NCI-H146 treated with DMSO at 0.1 percent for 48 hours (cell line): Measurements from ENCODE around the gene ZNF511.

Source experiments
- DNase-seq: peaks from one replicate; lab custom pipeline; 2025; ENCODE audit not compliant: unreplicated experiment; lab: John Stamatoyannopoulos, UW

Gene ZNF511

DNA sequence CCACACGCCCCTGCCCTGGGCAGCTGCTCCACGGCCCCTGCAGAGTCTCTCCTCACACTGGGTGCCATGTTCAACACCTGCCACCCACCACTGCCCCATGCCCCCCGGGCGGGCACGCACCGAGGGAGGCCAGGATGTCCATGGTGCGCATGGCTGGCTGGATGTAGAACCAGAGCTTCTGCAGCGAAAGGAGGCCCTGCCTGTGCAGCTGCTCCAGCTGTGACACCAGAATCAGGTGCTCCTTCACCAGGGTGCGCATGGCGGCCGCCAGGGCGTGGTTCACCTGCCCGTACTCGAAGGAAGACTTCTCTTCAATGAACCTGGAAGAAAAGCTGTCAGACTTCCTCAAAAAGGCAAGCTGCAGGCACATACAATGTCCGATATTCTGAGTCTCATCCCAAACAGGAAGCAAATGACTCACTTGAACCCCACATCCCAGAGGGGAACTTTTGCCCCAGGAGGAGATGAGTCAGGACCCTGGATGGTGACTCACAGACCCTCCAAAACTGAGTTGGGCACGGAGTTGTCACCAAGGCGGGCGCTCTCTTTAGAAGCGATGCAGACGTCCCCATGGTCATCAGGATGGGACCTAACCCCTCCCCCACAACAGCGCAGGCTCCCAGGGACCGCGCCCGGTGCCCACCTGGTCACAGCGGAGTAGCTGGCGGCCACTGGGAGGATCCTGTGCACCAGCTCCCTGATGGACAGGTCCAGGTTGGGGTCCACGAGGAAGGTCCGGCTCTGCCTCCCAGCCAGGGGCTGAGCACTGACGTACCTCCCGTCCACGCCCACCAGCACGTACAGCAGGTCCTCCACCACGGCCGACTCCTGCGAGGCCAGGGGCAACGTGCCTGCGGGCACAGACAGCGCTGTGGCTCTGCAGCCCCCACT, 15.6 kb upstream of the ZNF511 start:
- DNase-seq = no peak

GRCh38 chr10:133293810-133294119, 14.9 kb upstream of the ZNF511 start:
- DNase-seq = no peak

GRCh38 chr10:133294189-133294588, 14.5 kb upstream of the ZNF511 start:
- no peak for DNase-seq

DNA sequence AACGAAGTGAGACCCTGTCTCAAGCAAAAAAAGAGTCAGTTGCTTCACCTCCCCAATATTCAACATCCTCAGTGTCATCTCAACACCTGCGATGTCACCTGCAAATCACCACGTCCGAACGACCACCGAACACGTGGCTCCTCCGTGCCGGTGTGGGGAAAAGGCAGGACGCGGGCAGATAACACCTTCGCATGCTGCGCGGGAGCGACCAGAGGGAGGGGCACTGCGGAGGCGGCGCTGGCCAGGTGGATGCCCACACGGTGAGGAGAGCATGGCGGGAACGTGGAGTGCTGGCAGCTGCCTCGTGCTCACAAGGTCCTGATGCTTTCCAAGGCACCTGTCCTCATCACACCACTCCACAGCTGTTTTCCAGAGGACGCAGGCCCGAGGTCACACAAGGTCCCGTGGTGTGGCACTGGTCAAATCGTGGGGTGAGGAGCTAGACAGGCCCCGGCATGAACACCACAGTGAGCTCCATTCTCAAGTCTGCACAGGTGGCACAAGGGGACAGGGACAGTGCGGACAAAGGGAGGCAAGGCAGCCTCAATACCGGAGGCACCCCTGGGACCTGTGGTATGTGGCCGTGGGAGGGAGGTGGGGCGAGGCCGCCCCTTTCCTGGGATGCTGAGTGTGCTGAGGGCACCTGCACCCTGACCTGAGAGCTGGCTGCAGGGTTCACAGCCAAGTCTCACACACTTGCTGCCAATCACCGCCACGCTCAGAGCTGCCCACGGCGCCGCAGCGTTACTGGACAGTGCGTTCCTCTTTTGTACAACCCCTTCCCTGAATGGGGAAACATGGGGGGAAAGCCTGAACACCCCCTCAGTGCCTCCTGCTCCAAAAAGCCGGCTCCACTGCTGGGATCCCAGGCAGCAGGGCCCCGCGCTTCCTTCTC, 13.0 kb upstream of the ZNF511 start:
- DNase-seq = no peak

GRCh38 chr10:133297504-133297903, 11.2 kb upstream of the ZNF511 start:
- no peak for DNase-seq

DNA sequence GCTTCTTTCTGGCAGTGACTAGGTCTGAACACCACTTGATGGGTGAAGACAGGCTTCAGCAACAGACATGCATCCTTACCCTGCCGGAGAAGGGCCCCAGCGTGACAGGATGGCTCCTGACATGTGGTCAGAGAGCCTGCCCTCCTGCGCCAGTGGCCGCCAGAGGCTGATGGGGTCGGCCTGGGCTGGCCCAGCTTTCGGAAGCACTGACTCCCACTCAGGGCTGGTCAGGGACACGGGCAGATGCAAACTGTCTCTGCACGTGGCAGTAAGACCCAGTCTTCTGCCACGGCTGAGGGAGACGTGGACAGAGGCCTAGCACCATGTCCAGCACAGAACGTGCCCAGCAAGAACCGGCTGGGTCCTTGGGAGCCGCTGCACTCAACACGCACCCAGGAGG, 10.2 kb upstream of the ZNF511 start:
- no peak for DNase-seq

DNA sequence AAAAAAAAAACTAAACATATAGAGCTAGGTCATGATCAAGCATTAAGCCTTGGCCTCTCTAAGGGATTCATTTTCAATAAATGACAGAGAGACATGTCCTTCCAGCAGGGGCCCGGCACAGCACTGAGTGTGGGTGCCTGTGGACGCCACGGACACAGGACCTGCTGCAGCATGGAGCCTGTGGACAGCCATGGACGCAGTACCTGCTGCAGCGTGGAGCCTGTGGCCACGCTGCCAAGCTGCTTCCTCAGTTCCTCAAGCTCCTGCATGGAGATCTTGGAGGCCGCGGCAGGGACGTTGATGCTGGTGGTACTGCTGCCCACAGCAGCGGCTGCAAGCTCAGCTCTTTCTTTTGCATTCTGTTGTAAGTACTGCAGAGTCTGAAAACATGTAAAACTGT, 9.5 kb upstream of the ZNF511 start:
- no peak for DNase-seq

DNA sequence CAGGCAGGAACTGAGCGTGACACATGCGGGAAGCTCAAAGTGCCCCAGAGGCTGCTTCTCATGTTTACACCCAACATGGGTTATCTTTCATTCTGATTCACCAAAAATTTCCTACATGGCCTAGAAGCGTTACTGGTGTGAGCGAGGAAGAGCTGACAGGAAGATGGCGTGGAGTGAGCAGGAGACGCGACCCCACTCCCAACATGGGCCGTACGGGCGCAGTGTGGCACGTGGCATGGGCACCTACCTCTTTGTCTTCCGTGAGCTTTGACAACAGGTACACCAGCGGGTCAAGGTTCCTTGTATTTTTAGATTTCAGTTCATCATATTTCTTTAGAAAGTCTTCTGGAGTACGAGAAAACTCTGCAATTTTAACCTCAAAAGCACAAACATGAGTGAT, 9.0 kb upstream of the ZNF511 start:
- no peak for DNase-seq

DNA sequence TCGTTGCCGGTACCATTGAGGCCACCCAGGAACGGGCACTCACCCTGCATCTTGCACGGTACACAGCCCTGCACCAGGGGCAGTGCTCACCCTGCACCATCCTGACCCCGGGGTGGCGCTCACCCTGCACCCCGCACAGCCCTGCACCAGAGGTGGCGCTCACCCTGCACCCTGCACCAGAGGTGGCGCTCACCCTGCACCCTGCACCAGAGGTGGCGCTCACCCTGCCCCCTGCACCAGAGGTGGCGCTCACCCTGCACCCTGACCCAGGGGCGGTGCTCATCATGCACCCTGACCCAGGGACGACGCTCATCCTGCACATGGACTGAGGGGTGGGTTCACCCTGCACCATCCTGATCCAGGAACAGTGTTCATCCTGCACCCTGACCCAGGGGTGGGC, 6.5 kb upstream of the ZNF511 start:
- DNase-seq = no peak

DNA sequence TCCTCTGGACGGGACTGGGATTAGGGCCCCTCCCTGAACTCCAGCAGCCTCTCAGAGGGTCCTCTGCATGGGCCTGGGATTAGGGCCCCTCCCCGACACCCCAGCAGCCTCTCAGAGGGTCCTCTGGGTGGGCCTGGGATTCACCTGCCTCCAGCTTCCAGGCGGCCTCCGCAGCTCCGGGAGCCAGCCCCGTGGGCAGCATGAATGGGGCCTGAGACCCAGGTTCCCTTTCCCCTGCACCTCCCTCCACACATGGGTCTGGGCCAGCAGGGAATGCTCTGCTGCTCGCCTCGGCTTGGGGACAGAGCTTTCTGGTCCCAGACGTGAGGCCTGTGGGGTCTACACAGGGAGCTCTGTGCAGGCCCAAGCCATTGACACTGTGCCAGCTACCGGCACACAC, 5.5 kb upstream of the ZNF511 start:
- no peak for DNase-seq

GRCh38 chr10:133306097-133306476, 2.6 kb upstream of the ZNF511 start:
- DNase-seq = no peak

DNA sequence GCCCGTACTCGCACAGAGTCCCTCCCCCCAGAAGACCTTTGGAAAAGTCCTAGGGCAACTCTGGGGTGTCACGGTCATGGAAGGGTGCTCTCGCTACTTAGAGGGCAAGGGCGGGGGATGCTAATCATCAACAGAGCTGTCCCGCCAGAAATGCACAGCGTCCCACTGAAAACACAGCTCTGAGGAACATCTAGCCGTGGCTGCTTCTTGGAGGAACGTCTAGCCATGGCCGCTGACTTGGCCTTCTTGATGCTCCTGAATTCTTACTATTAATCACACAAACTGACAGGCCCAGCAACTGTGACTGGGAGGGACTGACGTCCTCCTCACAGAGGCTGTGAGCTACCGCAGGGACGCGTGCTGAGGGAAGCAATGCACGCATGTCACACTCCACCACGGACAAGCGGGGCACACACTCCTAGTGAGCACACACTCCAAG, 1.8 kb upstream of the ZNF511 start:
- DNase-seq = no peak

DNA sequence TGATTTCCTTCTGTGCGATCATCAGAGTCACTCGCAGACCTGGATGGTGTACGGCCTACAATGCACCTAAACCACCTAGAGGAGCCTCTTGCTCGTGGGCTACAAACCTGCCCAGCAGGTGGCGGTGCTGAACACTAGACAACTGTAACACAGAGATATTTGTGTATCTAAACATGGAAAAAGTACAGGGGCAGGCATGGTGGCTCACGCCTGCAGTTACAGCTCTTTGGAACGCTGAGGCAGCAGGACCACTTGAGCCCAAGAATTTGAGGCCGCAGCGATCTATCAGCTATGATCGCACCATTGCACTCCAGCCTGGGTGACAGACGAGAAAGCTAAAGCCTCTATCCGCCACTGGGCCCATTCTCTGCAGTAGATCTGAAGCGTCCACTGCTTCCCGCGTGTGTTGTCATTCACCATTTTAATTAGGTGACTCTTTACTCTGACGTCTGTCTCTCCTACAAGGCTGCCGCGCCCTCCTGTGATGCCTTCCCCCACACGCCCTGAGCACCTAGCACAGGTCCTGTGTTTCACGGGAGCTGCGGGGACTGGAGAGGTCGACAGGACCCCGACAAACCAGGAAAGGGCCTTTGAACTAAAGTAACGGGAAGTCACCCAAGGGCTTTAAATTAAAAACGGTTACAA, 816 bp upstream of the ZNF511 start:
- peak; percentile 44 for DNase-seq

GRCh38 chr10:133309100-133309719, 496 bp downstream of the ZNF511 start:
- DNase-seq = peak; percentile 70

DNA sequence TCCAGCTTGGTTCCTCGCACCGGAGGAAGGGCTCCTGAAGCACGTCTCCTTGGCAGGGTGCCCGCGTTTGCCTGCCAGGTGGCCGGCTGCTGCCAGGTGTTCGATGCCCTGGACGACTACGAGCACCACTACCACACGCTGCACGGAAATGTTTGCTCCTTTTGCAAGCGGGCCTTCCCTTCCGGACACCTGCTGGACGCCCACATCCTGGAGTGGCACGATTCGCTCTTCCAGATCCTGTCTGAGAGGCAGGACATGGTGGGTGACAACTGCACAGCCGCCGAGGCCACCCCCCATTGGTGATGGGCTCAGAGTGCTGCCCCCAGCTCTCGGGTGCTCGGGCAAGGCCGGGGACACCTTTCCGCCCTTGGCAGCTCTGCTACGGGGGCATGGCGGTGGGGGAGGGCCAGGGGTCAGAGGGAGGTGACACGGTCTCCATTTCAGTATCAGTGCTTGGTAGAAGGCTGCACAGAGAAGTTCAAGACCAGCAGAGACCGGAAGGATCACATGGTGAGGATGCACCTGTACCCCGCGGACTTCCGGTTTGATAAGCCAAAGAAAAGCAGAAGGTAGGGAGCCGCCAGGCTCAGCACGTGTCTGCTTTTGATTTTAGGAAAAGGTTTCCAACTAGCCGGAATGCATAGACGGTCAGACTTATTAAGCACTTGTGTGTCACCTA, 1.1 kb downstream of the ZNF511 start:
- DNase-seq = no peak

- DNase-seq = no peak
Measured at GRCh38 chr10:133310399-133310755, 1.7 kb downstream of the ZNF511 start.

DNA sequence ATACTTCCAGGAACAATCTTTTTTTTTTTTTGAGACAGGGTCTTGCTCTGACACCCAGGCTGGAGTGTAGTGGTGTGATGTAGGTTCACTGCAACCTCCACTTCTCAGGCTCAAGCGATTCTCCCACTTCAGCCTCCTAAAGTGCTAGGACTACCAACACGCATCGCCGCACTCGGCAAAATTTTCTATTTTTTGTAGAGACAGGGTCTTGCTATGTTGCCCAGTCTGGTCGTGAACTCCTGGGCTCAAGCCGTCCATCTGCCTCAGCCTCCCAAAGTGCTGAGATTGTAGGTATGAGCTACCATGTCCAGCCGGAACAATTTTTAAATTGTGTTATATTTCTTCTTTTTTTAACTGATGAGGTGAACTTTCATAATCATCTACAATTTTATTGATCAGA, 2.1 kb downstream of the ZNF511 start:
- no peak for DNase-seq

- DNase-seq = no peak
Measured at GRCh38 chr10:133311570-133311969, 2.9 kb downstream of the ZNF511 start.

DNA sequence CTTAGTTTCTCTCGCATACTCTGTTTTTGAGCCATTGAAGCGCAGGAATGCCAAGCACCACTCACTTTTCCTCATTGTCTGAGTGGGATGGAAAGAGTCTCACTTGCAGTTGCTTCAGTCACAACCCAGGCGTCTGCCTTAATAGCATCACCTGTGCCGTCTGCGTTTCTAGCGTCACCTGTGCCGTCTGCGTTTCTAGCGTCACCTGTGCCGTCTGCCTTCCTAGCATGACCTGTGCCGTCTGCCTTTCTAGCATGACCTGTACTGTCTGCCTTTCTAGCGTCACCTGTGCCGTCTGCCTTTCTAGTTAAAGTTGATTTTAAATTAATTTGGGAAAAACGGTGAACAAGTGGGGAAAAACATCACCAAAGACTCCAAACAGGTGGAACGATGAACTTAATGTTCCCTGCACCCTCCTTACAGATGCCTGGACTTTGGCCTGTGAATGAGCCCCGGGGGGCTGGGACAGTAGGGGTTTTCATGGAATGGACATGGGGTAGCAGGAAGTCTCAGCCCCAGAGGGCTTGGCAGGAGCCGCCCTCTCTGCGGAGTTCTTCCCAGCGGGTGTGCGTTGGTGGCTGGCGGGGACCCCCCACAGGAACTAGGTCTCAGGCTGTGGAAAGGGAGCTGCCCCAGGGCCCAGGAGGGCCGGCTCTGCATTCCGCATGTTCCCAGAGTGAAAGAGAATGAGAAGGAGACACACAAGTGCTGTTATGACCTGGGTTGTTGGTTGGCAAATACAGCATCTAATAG, 3.5 kb downstream of the ZNF511 start:
- DNase-seq = no peak

- no peak for DNase-seq
Measured at GRCh38 chr10:133312769-133313145, 4.0 kb downstream of the ZNF511 start.
